SW480 (cell line): ENCODE data around the gene OR10J5.
"Not testable (repeated sequence)": the region's sequence is repeated elsewhere in the genome, so short reads cannot be mapped to it uniquely, and the experiment has no call there.

Source experiments
- DNase-seq: peaks from one replicate; pipeline ENCODE4 v3.0.0-alpha.2; 2016; ENCODE audit warnings: low spot score

Gene OR10J5

GRCh38 chr1:159535907-159536306 is at the start of gene OR10J5:
Gene OR10J5, minus strand, starts transcription at chr1:159536007. Its CDS starts 0 bp downstream, at chr1:159536007.
- DNase-seq, result no peak

- no peak for DNase-seq
These were observed 48.7 kb upstream of the OR10J5 start for GRCh38 chr1:159584536-159584935.

- DNase-seq, result no peak
These were observed 45.6 kb upstream of the OR10J5 start for GRCh38 chr1:159581422-159581821.

- no peak for DNase-seq
These were observed 44.5 kb upstream of the OR10J5 start for GRCh38 chr1:159580340-159580739.

GRCh38 chr1:159577446-159577845 is 41.6 kb upstream of the OR10J5 start:
- no peak for DNase-seq

GRCh38 chr1:159562680-159563079 is 26.9 kb upstream of the OR10J5 start:
- no peak for DNase-seq

- DNase-seq, result no peak
These were observed 25.7 kb upstream of the OR10J5 start for GRCh38 chr1:159561497-159561896.

GRCh38 chr1:159560599-159560998 is 24.8 kb upstream of the OR10J5 start:
- DNase-seq, result no peak

GRCh38 chr1:159556931-159557369 is 21.1 kb upstream of the OR10J5 start:
- DNase-seq, result no peak

GRCh38 chr1:159554696-159555095 is 18.9 kb upstream of the OR10J5 start:
- DNase-seq, result no peak

- no peak for DNase-seq
These were observed 18.5 kb upstream of the OR10J5 start for GRCh38 chr1:159554261-159554660.

GRCh38 chr1:159548126-159548525 is 12.3 kb upstream of the OR10J5 start:
- no peak for DNase-seq

- no peak for DNase-seq
These were observed 2.9 kb downstream of the OR10J5 start for GRCh38 chr1:159532922-159533321.

- DNase-seq, result not testable (repeated sequence)
These were observed 11.0 kb downstream of the OR10J5 start for GRCh38 chr1:159524792-159525191.

GRCh38 chr1:159510229-159510541 is 25.6 kb downstream of the OR10J5 start:
- peak; percentile 30 for DNase-seq

- DNase-seq, result no peak
These were observed 26.2 kb downstream of the OR10J5 start for GRCh38 chr1:159509440-159510228.

GRCh38 chr1:159508951-159509350 is 26.9 kb downstream of the OR10J5 start:
- no peak for DNase-seq

GRCh38 chr1:159505676-159506075 is 30.1 kb downstream of the OR10J5 start:
- DNase-seq, result no peak

GRCh38 chr1:159501082-159501481 is 34.7 kb downstream of the OR10J5 start:
- no peak for DNase-seq

- DNase-seq, result not testable (repeated sequence)
These were observed 41.1 kb downstream of the OR10J5 start for GRCh38 chr1:159494513-159495210.

- no peak for DNase-seq
These were observed 42.5 kb downstream of the OR10J5 start for GRCh38 chr1:159493354-159493753.

GRCh38 chr1:159492575-159493323 is 43.1 kb downstream of the OR10J5 start:
- DNase-seq, result no peak
